Aorta (tissue), 5 donors: ENCODE measurements around the gene DCDC1. TPM values are rescaled to one million over a fixed set of nuclear protein-coding genes. Genes with fewer than 3 reads are reported as not detected.

Experiments used
- ATAC-seq: fragments of 200-7000 bp; cut with Tn5 transposase; one replicate; pipeline ENCODE4 v1.9.1; 2022; ENCODE audit warnings: moderate library complexity; ENCODE audit not compliant: low FRiP score
- DNase-seq, 2 donors: peaks; one replicate each; pipeline ENCODE4 v3.0.0-alpha.2; 2020
- H3K27ac ChIP-seq, 2 donors: one replicate each; pipeline ENCODE4 v1.5.1; 2013; ENCODE audit warnings: low read length in 2 of 2, mild to moderate bottlenecking in 2 of 2, moderate library complexity in 2 of 2, control low read depth in 1 of 2, inconsistent platforms in 1 of 2, low read depth in 1 of 2
- H3K27me3 ChIP-seq, 2 donors: one replicate each; pipeline ENCODE4 v1.6.1; 2013; ENCODE audit warnings: control low read depth in 1 of 2, low read length in 1 of 2, mild to moderate bottlenecking in 1 of 2, moderate library complexity in 1 of 2; ENCODE audit not compliant: insufficient read depth in 2 of 2, control insufficient read depth in 1 of 2
- H3K36me3 ChIP-seq, 2 donors: one replicate each; pipeline ENCODE4 v1.6.1; 2013; ENCODE audit warnings: control low read depth in 1 of 2, low read length in 1 of 2, mild to moderate bottlenecking in 1 of 2; ENCODE audit not compliant: insufficient read depth in 2 of 2, control insufficient read depth in 1 of 2
- H3K4me1 ChIP-seq, 2 donors: one replicate each; pipeline ENCODE4 v1.6.1; 2013; ENCODE audit warnings: low read length in 2 of 2, control low read depth in 1 of 2, mild to moderate bottlenecking in 1 of 2, moderate library complexity in 1 of 2; ENCODE audit not compliant: insufficient read depth in 2 of 2, control insufficient read depth in 1 of 2
- H3K4me3 ChIP-seq, 2 donors: one replicate each; pipeline ENCODE4 v1.5.1; 2013; ENCODE audit warnings: low read length in 2 of 2, control low read depth in 1 of 2, mild to moderate bottlenecking in 1 of 2
- H3K9me3 ChIP-seq: one replicate; pipeline ENCODE4 v1.6.1; 2013; ENCODE audit warnings: mild to moderate bottlenecking, low read length; ENCODE audit not compliant: control insufficient read depth
- WGBS, 2 donors: extraction: QIAGEN DNeasy Blood & Tissue Kit; methylation state at CpG; one replicate each; pipeline ENCODE4 v1.1.7; 2013; 5-methylcytosine and 5-hydroxymethylcytosine counted together
- intact Hi-C, 2 donors: fragments of 100-400 bp; cut with DNase I; formaldehyde crosslinking; loops; one replicate each; pipeline versions ENCODE4 v1.14.2 to v1.15.0; 2022
- polyA plus RNA-seq, 2 donors: library from polyadenylated mRNA; stranded (reverse); fragments of 200-250 nt; gene quantifications; one replicate each; pipeline ENCODE4 v1.2.3, GENCODE V29; 2013
- total RNA-seq, 2 donors: library from RNA; stranded (reverse); fragmentation: NEBNext Ultra II Directional; extraction: Animal tissue kit (Norgen Biotek cat#: 25700); gene quantifications; one replicate each; pipeline ENCODE4 v1.2.1, GENCODE V29; 2021
- donor health status: healthy with polysubstance abuse.
- donor health status: Bipolar disorder and iron deficiency.
- donor health status: DM: no; HTN: no; CAD: no.
- donor health status: DM: no; HTN: no; CAD: no.
- donor health status: DM: yes; HTN: yes; CAD: no.

The DCDC1 gene
- total and polyA plus RNA-seq, 4 donors, result 0.51 to 0.52 TPM; not detected in 2

DNA sequence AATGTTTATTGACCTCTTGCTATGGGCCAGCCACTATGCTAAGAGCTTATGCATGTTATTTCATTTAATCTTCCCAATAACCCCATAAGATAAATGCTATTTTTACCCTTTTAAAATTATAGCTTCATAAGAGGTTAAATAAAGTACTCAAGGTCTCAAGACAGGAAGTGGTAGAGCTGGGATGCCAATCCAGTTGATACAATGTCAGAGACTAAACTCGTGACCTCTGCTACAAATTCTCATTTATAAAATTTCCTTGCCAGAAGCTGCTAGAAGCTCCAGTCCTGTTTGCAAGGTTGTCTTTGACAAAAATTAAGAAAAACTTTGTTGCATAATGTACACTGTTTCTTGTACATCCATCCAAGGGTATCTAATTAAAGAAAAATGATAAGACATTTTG lies 517.4 kb downstream of the DCDC1 start:
- Histone ChIP-seq H3K4me3 (no peak overlapping the region), H3K36me3 (no peaks in the 10 kb centered on the region), H3K27ac (no peak overlapping the region), H3K4me1 (no peaks in the 10 kb centered on the region), H3K9me3 (peaks cover 2% of the 10 kb centered on the region), H3K27me3 (no peaks in the 10 kb centered on the region)
- ATAC-seq (no peak), DNase-seq (no peak)
- WGBS, 2 donors, result 14 to 25% methylated on average over 1 of the region's 1 CpG
- intact Hi-C loops, result loop anchor here (5.0 to 10.0 kb wide), 2 partner anchors 115 to 247 kb away; no protein-coding TSS in a partner anchor

DNA sequence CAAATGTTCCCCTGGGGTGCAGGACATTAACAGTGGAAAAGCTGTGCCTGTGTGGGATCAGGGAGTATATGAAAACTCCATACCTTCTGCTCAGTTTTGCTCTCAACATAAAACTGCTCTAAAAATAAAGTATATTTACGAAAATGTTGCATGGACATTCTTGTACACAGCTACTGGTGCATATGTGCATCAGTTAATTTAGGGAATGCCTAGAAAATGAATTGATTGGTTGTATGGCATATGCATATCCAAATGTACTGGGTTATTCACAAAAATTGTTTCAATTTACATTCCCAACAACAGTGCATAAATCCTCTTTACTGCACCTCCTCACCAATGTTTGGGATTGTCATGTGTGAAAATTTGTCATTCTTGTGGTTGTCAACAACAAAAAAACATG lies 532.3 kb downstream of the DCDC1 start:
- WGBS, 2 donors, result 100% methylated on average over 1 of the region's 1 CpG
- H3K27ac ChIP-seq, result no peak overlapping the region
- no peaks in the 10 kb centered on the region for H3K27me3 ChIP-seq
- intact Hi-C loops, result no loop called here
- no peaks in the 10 kb centered on the region for H3K36me3 ChIP-seq
- H3K9me3 ChIP-seq, result no peaks in the 10 kb centered on the region
- no peak overlapping the region for H3K4me3 ChIP-seq
- peaks cover 0 to 7% of the 10 kb centered on the region in 2 donors for H3K4me1 ChIP-seq
- no peak for ATAC-seq
- DNase-seq, result no peak

DNA sequence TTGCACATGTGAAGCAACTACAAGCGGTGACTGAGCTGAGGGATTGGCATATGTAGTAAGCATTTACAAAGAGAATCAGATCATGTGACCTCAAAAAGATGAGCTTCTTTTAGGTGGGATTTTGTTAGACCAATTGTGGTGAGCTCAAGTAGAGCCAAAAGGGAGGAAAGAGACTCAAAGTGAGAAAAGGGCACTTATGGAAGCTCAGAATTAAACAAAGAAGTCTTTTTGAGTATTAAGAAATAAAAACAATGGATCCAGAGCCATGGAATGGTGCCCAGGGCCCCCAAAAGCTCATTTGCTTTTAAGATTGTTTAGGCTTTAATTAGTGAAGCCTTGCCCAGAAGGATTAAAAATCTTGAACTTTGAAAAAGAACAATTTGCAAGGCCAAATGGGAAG lies 536.7 kb downstream of the DCDC1 start:
- H3K27ac ChIP-seq, result no peak overlapping the region
- WGBS, 2 donors, result 64 to 70% methylated on average over 1 of the region's 1 CpG
- ATAC-seq (no peak), DNase-seq (no peak)
- no peaks in the 10 kb centered on the region for H3K9me3 ChIP-seq
- H3K4me3 ChIP-seq, result no peak overlapping the region
- no peaks in the 10 kb centered on the region for H3K27me3 ChIP-seq
- intact Hi-C loops, result no loop called here
- H3K36me3 ChIP-seq, result no peaks in the 10 kb centered on the region
- peaks cover 5 to 11% of the 10 kb centered on the region in 2 donors for H3K4me1 ChIP-seq

DNA sequence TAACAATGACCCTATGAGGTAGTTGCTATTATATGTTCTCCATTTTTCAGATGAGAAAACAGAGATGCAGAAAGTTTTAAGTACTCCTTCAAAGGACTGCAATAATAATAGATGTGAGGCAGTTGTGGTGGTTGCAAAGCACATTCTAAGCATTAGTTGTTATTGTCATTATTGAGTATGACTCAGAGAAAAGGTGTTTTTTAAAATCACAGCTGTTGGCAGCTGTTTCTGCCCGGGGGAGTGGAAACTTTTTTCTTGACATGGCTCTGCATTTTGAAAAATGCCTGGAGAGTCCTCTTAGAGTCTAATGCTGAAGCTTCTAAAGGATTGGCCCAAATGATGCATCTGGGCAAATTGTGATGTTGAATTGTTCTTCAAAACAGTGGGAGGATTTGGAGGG lies 538.9 kb downstream of the DCDC1 start:
- Histone ChIP-seq H3K4me1 (peaks cover 5 to 11% of the 10 kb centered on the region in 2 donors), H3K27me3 (no peaks in the 10 kb centered on the region), H3K9me3 (no peaks in the 10 kb centered on the region), H3K36me3 (no peaks in the 10 kb centered on the region), H3K4me3 (no peak overlapping the region), H3K27ac (peak overlapping the region in 1 of 2 donors; percentile 7)
- ATAC-seq (no peak), DNase-seq (no peak)
- WGBS, 2 donors, result 0 to 2% methylated on average over 1 of the region's 1 CpG
- intact Hi-C loops, result no loop called here

DNA sequence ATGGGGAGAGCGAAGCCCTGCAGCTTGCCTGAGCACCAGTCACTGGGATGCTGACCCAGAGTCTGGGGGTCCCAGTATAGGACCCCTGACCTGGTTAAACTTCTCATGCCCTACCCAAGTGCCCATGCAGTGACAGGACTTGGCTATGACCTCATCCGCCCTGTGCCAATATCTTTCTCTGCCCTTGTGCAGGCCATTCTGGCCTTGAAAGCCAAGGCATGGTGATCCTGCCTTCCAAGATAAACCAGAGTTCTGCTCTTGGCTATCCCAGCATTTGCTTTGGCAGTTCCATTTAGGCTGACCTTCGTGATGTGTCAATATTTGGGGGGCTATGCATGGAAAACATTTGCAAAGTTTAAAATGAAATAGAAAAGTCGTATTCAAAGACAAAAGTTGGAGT lies 542.6 kb downstream of the DCDC1 start:
- Histone ChIP-seq H3K4me1 (peaks cover 4 to 5% of the 10 kb centered on the region in 2 donors), H3K4me3 (no peak overlapping the region), H3K9me3 (no peaks in the 10 kb centered on the region), H3K36me3 (no peaks in the 10 kb centered on the region), H3K27me3 (no peaks in the 10 kb centered on the region), H3K27ac (peak overlapping the region in 1 of 2 donors; percentile 55)
- peak; percentile 57 for ATAC-seq
- 27% methylated on average over 4 of the region's 4 CpGs for WGBS, 2 donors
- DNase-seq, result no peak
- intact Hi-C loops, result loop anchor here in 1 of 2 donors (5.0 kb wide), 1 partner anchor 115 kb away; no protein-coding TSS in a partner anchor

DNA sequence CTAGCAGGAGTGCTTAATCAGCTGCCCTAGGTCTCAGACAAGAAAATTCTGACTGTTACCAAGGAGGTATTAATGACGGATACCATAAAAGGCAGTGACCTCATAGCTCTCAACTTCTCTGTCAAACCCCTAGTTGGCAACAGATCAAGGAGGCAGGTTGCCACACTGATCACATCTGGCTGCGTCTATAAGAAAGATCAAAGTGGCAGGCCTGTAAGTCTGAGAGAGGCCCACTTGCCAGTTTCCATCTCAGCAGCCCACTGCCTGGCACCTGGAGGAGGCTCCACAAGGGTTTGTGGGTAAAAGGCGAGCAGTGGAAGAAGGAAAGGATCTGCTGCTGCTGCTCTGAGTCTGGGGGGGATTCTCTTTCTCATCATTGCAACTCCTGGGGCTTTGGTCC lies 543.8 kb downstream of the DCDC1 start:
- intact Hi-C loops, result loop anchor here in 1 of 2 donors (5.0 kb wide), 1 partner anchor 113 kb away; no protein-coding TSS in a partner anchor
- Histone ChIP-seq H3K27ac (peak overlapping the region in 1 of 2 donors; percentile 67), H3K9me3 (no peaks in the 10 kb centered on the region), H3K4me3 (no peak overlapping the region), H3K4me1 (peaks cover 3 to 4% of the 10 kb centered on the region in 2 donors), H3K36me3 (no peaks in the 10 kb centered on the region), H3K27me3 (no peaks in the 10 kb centered on the region)
- ATAC-seq (no peak), DNase-seq (no peak)
- 29 to 49% methylated on average over 3 of the region's 3 CpGs for WGBS, 2 donors

DNA sequence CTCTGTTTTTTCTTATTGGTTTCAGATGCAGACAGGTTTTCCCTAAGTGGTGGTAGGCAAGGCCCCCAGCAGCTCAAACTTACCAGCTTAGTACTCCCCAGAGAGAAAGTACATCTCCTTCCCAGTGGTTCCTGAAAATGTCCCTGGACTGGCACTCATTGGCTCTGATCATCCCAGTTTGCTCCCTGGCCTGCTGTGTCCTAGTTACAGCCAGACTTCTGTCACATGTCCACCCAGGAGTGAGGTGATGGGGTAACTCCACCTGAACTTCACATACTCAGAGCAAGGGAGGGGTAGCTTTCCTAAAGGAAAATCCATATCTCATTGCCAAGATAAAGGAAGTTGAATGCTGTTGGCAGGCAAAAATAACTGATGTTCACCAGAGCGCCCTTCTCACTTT lies 546.4 kb downstream of the DCDC1 start:
- no peaks in the 10 kb centered on the region for H3K27me3 ChIP-seq
- no peaks in the 10 kb centered on the region for H3K36me3 ChIP-seq
- 65 to 81% methylated on average over 1 of the region's 1 CpG for WGBS, 2 donors
- peaks cover 8 to 17% of the 10 kb centered on the region in 2 donors for H3K4me1 ChIP-seq
- DNase-seq, result no peak
- intact Hi-C loops, result no loop called here
- ATAC-seq, result no peak
- no peaks in the 10 kb centered on the region for H3K9me3 ChIP-seq
- H3K27ac ChIP-seq, result no peak overlapping the region
- no peak overlapping the region for H3K4me3 ChIP-seq

DNA sequence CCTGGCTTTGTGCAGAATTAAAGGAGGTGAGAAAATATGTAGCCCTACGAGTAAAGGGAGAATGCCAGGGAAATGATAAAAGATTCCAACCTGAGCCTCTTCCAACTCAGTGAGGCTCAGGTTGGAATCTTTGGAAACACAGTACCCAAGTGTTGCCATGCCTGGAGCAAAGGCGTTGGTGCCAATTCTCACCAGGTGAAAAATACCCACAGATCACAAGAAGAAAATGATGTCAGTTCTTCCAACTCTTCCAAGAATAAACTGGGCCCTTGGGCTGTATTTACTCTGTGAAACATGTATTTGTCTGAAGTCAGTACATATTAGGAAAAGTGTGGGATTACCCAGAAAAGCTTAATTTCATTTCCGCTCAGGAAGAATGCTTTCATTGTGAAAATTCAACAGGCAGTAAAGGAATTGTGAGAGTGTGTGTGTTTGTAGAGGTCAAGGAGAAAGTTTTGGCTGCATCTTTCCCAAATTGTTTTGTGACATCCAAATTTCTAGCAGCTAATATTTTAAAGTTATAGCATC lies 548.0 kb downstream of the DCDC1 start:
- no peaks in the 10 kb centered on the region for H3K36me3 ChIP-seq
- DNase-seq (no peak), ATAC-seq (no peak)
- peaks cover 8 to 17% of the 10 kb centered on the region in 2 donors for H3K4me1 ChIP-seq
- no peaks in the 10 kb centered on the region for H3K27me3 ChIP-seq
- WGBS, 2 donors, result 28 to 29% methylated on average over 3 of the region's 3 CpGs
- intact Hi-C loops, result no loop called here
- no peaks in the 10 kb centered on the region for H3K9me3 ChIP-seq
- no peak overlapping the region for H3K27ac ChIP-seq
- H3K4me3 ChIP-seq, result no peak overlapping the region

DNA sequence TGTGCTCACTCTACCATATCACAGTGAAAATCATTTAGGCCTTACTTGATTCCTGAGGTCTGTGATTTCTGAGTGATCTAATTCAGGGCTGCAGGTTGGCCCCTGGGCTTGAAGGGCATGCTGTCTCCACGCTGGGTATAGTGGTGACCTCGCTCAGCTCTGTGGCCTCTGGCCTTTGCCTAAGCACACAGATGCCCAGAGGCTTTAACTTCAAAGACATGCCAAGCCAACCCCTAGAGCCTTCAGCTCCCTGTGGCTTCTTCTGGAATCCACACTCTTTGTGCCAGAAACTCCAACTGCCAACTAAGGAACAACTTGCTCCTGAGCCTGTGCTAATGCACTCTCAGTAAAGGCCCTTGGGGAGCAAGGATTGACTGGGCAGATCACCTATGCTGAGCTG lies 550.8 kb downstream of the DCDC1 start:
- WGBS, 2 donors, result 23 to 33% methylated on average over 2 of the region's 2 CpGs
- intact Hi-C loops, result no loop called here
- no peak overlapping the region for H3K4me3 ChIP-seq
- H3K4me1 ChIP-seq, result peaks cover 8 to 17% of the 10 kb centered on the region in 2 donors
- H3K36me3 ChIP-seq, result no peaks in the 10 kb centered on the region
- H3K27me3 ChIP-seq, result no peaks in the 10 kb centered on the region
- peak overlapping the region; percentile 0 to 18 for H3K27ac ChIP-seq
- H3K9me3 ChIP-seq, result no peaks in the 10 kb centered on the region
- no peak for ATAC-seq
- DNase-seq, result no peak
